Measurements from ENCODE around the gene DTWD2. TPM values are rescaled to one million over a fixed set of nuclear protein-coding genes. Genes with fewer than 3 reads are reported as not detected.

The DTWD2 gene
- total and polyA plus RNA-seq, 2 of the 4 experiments (the other 2 are of a cell fraction), result 1.2 to 1.8 TPM

DNA sequence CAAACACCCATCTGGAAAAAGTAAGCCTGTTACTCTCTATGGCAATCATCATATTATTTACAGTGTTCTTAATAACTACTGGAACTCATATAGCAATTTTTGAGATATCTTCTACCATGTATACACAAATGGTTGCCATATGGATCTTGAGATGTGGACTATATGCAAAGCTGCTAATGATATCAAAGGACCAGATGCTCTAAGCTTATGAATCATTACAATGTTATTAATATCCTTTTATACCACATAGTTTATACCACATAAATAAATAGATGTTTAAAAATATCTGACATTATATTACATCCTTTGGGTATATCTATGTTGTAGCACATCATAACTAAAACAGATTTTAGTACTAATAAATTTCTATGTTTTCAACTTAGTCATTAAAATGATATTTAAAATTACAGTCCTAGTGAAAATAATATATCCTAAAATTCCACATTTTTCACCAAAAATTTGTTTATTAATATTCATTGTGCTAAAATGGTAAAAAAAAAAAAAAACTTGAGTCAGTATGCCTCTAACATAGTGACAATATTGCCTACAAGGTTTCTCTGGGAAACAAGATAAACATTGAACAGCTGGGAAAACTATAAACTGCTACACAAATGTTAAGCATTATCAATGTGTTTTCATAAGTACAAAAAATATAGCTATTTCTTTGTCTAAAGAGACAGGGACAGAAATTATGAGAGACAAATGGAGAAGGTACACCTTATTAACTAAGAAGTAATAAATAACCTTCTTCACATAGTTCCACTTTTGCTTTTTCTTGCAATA is 85.5 kb downstream of the DTWD2 start:
- H3K36me3 ChIP-seq (ENCODE audit: control insufficient read depth, insufficient read depth, low read length), result no peaks in the 10 kb centered on the region
- H2BK20ac ChIP-seq (ENCODE audit: low read depth, low read length), result no peak overlapping the region
- TF ChIP-seq BHLHE40 (IDR thresholded peaks at IDR 0.05; ENCODE audit: low read depth, low read length) (no peak), POLR2A (IDR thresholded peaks at IDR 0.05; ENCODE audit: low read depth, low read length) (no peak), MXI1 (IDR thresholded peaks at IDR 0.05; ENCODE audit: borderline replicate concordance, low read depth, low read length) (no peak), CHD1 (IDR thresholded peaks at IDR 0.05; ENCODE audit: low read depth, low read length) (no peak), RCOR1 (IDR thresholded peaks at IDR 0.05; ENCODE audit: insufficient replicate concordance, low read length) (no peak), CEBPB (IDR thresholded peaks at IDR 0.05; ENCODE audit: low read depth, low read length) (no peak), MAZ (IDR thresholded peaks at IDR 0.05; ENCODE audit: borderline replicate concordance, low read depth, low read length) (no peak), SMC3 (IDR thresholded peaks at IDR 0.05; ENCODE audit: low read depth, low read length) (no peak), RAD21 (IDR thresholded peaks at IDR 0.05; ENCODE audit: low read length) (no peak), FOS (IDR thresholded peaks at IDR 0.05; ENCODE audit: low read depth, low read length) (no peak), MAFK (IDR thresholded peaks at IDR 0.05; ENCODE audit: low read depth, low read length) (no peak), NFE2L2 (IDR thresholded peaks at IDR 0.05; ENCODE audit: low read depth, low read length) (no peak), RFX5 (IDR thresholded peaks at IDR 0.05; ENCODE audit: low read depth, low read length) (no peak)
- TF ChIP-seq, protein P1, sequence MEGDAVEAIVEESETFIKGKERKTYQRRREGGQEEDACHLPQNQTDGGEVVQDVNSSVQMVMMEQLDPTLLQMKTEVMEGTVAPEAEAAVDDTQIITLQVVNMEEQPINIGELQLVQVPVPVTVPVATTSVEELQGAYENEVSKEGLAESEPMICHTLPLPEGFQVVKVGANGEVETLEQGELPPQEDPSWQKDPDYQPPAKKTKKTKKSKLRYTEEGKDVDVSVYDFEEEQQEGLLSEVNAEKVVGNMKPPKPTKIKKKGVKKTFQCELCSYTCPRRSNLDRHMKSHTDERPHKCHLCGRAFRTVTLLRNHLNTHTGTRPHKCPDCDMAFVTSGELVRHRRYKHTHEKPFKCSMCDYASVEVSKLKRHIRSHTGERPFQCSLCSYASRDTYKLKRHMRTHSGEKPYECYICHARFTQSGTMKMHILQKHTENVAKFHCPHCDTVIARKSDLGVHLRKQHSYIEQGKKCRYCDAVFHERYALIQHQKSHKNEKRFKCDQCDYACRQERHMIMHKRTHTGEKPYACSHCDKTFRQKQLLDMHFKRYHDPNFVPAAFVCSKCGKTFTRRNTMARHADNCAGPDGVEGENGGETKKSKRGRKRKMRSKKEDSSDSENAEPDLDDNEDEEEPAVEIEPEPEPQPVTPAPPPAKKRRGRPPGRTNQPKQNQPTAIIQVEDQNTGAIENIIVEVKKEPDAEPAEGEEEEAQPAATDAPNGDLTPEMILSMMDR (conservative IDR thresholded peaks at IDR 0.05; ENCODE audit: low read depth, low read length), result no peak
- TF ChIP-seq, protein P2, sequence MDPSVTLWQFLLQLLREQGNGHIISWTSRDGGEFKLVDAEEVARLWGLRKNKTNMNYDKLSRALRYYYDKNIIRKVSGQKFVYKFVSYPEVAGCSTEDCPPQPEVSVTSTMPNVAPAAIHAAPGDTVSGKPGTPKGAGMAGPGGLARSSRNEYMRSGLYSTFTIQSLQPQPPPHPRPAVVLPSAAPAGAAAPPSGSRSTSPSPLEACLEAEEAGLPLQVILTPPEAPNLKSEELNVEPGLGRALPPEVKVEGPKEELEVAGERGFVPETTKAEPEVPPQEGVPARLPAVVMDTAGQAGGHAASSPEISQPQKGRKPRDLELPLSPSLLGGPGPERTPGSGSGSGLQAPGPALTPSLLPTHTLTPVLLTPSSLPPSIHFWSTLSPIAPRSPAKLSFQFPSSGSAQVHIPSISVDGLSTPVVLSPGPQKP (IDR thresholded peaks at IDR 0.05; ENCODE audit: borderline replicate concordance, low read depth, low read length), result no peak
- TF ChIP-seq, protein P3, sequence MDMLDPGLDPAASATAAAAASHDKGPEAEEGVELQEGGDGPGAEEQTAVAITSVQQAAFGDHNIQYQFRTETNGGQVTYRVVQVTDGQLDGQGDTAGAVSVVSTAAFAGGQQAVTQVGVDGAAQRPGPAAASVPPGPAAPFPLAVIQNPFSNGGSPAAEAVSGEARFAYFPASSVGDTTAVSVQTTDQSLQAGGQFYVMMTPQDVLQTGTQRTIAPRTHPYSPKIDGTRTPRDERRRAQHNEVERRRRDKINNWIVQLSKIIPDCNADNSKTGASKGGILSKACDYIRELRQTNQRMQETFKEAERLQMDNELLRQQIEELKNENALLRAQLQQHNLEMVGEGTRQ (IDR thresholded peaks at IDR 0.05; ENCODE audit: low read depth, low read length), result no peak
- intact Hi-C loops (cut with micrococcal nuclease), result no loop called here
- dilution Hi-C loops (cut with HindIII; ENCODE audit: low sequenced_read_pairs, unreplicated experiment), result no loop called here
- H2BK15ac ChIP-seq (ENCODE audit: low read depth, low read length), result no peak overlapping the region
- H3K27ac ChIP-seq (ENCODE audit: insufficient read depth, low read length), result no peak overlapping the region
- no peaks in the 10 kb centered on the region for H4K20me1 ChIP-seq (ENCODE audit: insufficient read depth, low read length)
- no peaks in the 10 kb centered on the region for H3K4me1 ChIP-seq (ENCODE audit: control insufficient read depth, insufficient read depth, low read length)
- no peak overlapping the region for H3K56ac ChIP-seq (ENCODE audit: extremely low read depth, insufficient read depth, low read length)
- POLR2A ChIA-PET (ENCODE audit: unreplicated experiment), result no interaction called here
- in situ Hi-C loops (cut with MboI; ENCODE audit: low sequenced_read_pairs), result no loop called here
- no peak overlapping the region for H3K14ac ChIP-seq (replicated peaks; ENCODE audit: low read depth, low read length)
- no peaks in the 10 kb centered on the region for H3K9me3 ChIP-seq (ENCODE audit: control insufficient read depth, insufficient read depth, low read length)
- CTCF ChIA-PET, result no interaction called here
- DNase-seq (peak; percentile 25), ATAC-seq (ENCODE audit: low read depth) (no peak)
- H3K4me2 ChIP-seq (ENCODE audit: low read depth, low read length), result no peak overlapping the region
- H4K91ac ChIP-seq (ENCODE audit: insufficient read depth, low read depth, low read length), result no peak overlapping the region
- no peaks in the 10 kb centered on the region for H3K9me1 ChIP-seq (ENCODE audit: insufficient read depth, low read length)
- no peak overlapping the region for H3K23ac ChIP-seq (ENCODE audit: low read depth, low read length)
- no peak overlapping the region for H3K18ac ChIP-seq (ENCODE audit: low read depth, low read length)
- H3K27me3 ChIP-seq (ENCODE audit: control insufficient read depth, insufficient read depth, low read length), result no peaks in the 10 kb centered on the region
- no peak overlapping the region for H4K5ac ChIP-seq (ENCODE audit: low read depth, low read length)
- H3K79me1 ChIP-seq (ENCODE audit: low read depth in 1 of 2, low read length in 2 of 2), result no peaks in the 10 kb centered on the region
- no TSS peak for BruUV-seq (replicated peaks)
- H3K9ac ChIP-seq (ENCODE audit: low read depth, low read length), result no peak overlapping the region
- H2AK5ac ChIP-seq (ENCODE audit: low read depth, low read length), result no peak overlapping the region
- H2AK9ac ChIP-seq (replicated peaks; ENCODE audit: low read depth, low read length, poor library complexity), result no peak overlapping the region
- H3K4ac ChIP-seq (ENCODE audit: low read depth, low read length), result no peak overlapping the region
- H4K8ac ChIP-seq (ENCODE audit: low read depth in 2 of 2, low read length in 2 of 2), result no peak overlapping the region
- no peak overlapping the region for H3K4me3 ChIP-seq (ENCODE audit: insufficient read depth, low read depth, low read length)
- no peak overlapping the region for H2AFZ ChIP-seq (replicated peaks; ENCODE audit: low read length, poor library complexity)
- no peak overlapping the region for H2BK120ac ChIP-seq (ENCODE audit: low read depth, low read length)
- H2BK5ac ChIP-seq (ENCODE audit: low read depth, low read length, poor library complexity, severe bottlenecking), result no peak overlapping the region
